ENCODE measurements around the gene SMPDL3B.

GRCh38 chr1:27958513-27958912, 23.7 kb downstream of the SMPDL3B start:
- TF ChIP-seq CTCF (IDR thresholded peaks at IDR 0.05): no peak
- TF ChIP-seq POLR2AphosphoS5 (IDR thresholded peaks at IDR 0.05): no peak
- TF ChIP-seq POLR2A (IDR thresholded peaks at IDR 0.05): no peak
- no peak for TF ChIP-seq EP300 (IDR thresholded peaks at IDR 0.05)

Measured in upper lobe of left lung (tissue), 4 donors.